NCI-H1436 treated with DMSO at 0.1 percent for 48 hours (cell line): ENCODE measurements around the gene NDUFA12.

ENCODE experiments used
- DNase-seq: peaks from one replicate; lab custom pipeline; 2025; lab: John Stamatoyannopoulos, UW

Gene NDUFA12

DNA sequence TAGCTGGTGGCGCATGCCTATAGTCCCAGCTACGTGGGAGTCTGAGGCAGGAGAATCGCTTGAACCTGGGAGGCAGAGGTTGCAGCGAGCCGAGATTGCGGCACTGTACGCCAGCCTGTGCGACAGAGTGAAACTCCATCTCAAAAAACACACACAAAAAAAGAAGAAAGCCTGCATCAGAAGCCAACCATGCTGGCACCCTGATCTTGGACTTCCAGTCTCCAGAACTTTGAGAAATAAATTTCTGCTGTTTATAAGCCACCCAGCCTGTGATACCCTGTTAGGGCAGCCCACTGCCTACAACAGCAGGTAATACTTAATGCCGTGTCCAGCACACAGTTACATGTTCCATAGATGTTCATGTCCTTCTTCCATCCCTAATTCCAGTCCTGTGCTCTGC lies 62.7 kb downstream of the NDUFA12 start:
- no peak for DNase-seq

DNA sequence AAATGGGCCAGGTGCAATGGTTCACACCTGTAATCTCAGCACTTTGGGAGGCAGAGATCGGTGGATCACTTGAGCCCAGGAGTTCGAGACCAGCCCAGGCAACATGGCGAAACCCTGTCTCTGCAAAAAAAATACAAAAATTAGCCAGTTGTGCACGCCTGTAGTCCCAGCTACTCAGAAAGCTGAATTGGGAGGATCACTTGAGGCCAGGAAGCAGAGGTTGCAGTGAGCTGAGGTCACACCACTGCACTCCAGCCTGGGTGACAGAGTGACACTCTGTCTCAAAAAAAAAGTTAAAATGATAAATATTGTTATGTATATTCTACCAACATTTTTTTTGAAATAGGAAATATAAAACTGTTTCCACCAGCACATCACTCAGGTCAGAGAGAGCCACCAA lies 64.9 kb downstream of the NDUFA12 start:
- no peak for DNase-seq

DNA sequence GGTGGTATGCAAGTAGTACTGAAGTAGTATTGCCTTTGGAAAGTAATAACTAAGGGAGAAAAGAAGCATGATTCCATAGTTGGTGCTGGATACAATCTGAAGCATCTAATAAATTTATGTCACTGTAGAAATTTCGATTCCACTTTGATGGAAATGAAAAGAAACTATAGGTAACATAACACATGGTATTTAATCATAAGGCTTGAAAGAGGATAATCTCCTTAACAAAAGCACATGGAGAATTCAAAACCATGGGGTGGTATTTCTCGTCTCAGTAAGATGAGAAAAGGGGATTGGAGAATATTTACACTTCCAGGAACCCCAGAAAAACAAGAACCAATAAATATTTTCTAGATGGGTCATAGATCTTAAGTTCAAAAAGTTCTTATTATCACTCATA lies 72.7 kb downstream of the NDUFA12 start:
- no peak for DNase-seq

DNA sequence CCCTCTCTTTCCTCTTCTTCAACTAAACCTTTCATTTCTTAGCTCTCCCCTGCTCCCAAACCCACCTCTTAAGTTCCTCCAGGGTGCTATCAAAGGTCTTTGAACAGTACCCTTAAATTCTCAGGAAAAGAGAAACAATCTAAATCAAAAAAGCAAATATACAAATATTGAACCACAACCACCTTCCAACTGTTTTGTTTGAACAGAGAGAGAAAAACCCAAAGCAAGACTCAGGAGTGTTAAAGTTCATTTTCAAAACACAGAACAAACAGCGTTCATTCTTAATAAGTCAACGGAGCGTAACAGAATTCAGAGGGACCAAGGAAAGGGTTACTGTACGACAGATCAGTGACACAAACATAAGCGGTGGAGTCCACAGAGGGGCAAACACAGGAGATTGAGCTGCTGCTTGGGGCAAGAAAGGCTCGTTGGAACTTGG lies 73.3 kb downstream of the NDUFA12 start:
- no peak for DNase-seq

DNA sequence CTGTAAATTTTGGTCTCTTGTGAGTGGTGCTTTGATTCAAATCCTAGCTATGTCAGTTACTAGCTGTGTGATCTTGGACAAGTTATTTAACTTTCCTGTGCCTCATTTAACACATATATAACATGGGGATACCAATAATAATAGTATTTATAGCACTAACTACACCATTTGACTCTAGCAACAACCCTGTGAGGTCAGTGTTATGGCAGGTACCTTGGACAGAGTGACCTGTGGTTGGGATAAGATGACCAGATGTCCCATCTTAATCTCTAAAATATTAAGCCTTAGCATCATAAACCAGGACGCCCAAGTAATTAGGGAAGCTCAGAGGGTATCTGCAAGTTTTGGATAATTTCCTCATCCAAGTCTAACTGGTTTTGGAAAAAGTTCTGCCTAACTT lies 73.7 kb downstream of the NDUFA12 start:
- no peak for DNase-seq

DNA sequence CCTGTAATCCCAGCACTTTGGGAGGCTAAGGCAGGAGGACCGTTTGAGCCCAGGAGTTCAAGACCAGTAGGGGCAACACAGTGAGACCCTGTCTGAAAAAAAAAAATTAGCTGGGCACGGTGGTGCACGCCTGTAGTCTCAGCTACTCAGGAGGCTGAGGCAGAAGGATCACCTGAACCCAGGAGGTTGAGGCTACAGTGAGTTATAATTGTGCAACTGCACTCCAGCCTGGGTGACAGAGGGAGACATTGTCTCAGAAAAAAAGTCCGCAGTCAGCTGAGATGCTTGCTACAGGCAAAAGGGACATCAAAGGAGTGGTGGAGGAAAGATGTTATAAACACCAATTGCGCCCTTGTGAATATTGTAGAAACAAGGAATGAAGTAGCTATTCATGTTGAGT lies 77.8 kb downstream of the NDUFA12 start:
- no peak for DNase-seq

DNA sequence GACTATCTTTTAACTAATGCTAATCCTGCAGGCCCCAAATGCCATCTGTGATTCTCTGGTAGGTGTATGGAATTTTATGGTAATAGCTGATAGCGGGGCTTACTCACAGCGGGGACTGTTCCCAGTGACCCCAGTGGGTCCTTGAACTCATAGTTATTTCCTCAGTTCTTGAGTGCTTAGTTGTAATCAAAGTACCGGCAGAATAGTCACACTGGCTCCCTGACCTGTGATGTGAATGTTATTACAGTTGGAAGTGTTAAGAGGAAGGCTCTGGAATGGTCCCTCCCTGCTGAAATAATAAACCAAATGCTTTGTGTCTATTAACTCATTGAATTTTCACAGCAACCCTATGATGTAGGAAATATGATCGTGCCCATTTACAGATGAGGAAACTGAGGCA lies 78.3 kb downstream of the NDUFA12 start:
- no peak for DNase-seq

DNA sequence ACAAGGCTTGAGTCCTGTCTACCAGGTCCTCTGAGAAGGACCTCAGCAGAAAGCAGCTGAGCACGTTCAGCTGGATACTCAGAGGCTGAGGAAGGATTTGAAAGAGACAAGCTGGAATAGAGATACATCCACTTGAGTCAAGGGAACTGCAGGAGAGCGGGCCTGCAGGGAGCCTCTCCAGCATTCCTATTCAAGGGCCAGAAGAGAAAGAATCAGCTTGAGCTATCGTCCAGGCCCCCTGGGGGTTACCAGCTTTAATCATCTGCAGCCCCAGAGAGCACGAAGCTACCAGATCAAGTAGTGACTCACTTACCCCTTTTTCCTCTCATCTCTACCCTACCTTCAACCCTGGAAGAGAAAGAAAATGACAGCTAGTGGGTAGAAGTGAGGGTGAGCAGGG lies 80.9 kb downstream of the NDUFA12 start:
- DNase-seq = no peak
